Dendritic cell treated with granulocyte-macrophage colony-stimulating factor and Interleukin-4, amounts not matched to agents 40 ng/mL and 50 ng/mL, for 4 days (primary cell): ENCODE measurements around the gene ADGRL3.

ENCODE experiments used
- H3K27ac Mint-ChIP-seq: one replicate; pipeline ENCODE4 v1.8.0; 2022; ENCODE audit warnings: mild to moderate bottlenecking, mixed read lengths
- H3K27me3 Mint-ChIP-seq: one replicate; pipeline ENCODE4 v1.8.0; 2022; ENCODE audit warnings: mild to moderate bottlenecking, mixed read lengths
- H3K36me3 Mint-ChIP-seq: one replicate; pipeline ENCODE4 v1.8.0; 2022; ENCODE audit warnings: low read depth, mixed read lengths
- H3K4me1 Mint-ChIP-seq: one replicate; pipeline ENCODE4 v1.8.0; 2022; ENCODE audit warnings: low read depth, mixed read lengths
- H3K4me3 Mint-ChIP-seq: one replicate; pipeline ENCODE4 v1.8.0; 2022; ENCODE audit warnings: mild to moderate bottlenecking, moderate library complexity, mixed read lengths
- H3K9me3 Mint-ChIP-seq: one replicate; pipeline ENCODE4 v1.8.0; 2022; ENCODE audit warnings: mixed read lengths
- intact Hi-C: fragments of 100-400 bp; cut with micrococcal nuclease; formaldehyde crosslinking; loops from one replicate; pipeline ENCODE4 v1.15.0; 2022

ADGRL3 gene

DNA sequence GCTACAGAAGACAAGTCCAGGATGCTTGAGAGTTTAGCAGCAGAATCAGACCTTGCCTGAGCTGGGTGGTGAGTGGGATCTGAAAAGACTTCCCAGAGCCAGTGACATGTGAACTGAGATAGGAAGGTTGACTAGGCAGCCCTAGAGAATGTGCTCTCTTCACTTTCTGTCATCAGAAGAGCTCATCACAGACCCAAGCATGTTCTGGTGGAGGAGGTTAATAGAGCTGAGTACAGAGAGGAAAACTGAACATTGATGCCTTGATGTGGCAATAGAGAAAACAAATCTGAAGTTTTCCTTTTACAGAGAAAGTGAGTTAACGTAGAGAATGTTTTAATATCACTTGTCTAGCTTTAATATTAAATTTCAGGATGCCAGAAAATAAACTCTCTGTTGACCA lies 17.1 kb downstream of the ADGRL3 start:
- no peaks in the 10 kb centered on the region for H3K9me3 Mint-ChIP-seq
- H3K4me3 Mint-ChIP-seq: no peak overlapping the region
- H3K36me3 Mint-ChIP-seq: no peaks in the 10 kb centered on the region
- intact Hi-C loops: no loop called here
- H3K4me1 Mint-ChIP-seq: no peaks in the 10 kb centered on the region
- H3K27ac Mint-ChIP-seq: no peak overlapping the region
- H3K27me3 Mint-ChIP-seq: peaks cover 3% of the 10 kb centered on the region

DNA sequence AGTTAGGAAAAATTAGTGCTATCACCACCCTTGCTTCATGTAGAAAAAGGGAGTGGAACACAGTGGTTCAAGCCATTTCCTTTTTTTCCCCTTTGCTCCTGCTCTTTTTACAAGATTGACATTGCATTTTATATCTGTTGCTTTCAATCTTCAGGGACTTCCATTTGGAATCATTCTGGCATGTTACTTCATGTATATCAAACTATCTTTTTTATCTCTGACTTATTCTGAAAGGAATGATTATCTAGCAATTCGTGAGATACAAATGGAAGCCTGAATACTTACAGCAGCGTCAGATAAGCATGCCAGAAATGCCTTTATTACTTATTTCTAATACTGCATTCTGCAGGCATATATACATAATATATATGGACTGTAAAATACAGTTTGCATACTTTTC lies 20.4 kb downstream of the ADGRL3 start:
- intact Hi-C loops: no loop called here
- Mint-ChIP-seq H3K27me3 (peaks cover 3% of the 10 kb centered on the region), H3K27ac (no peak overlapping the region), H3K36me3 (no peaks in the 10 kb centered on the region), H3K4me3 (no peak overlapping the region), H3K4me1 (no peaks in the 10 kb centered on the region), H3K9me3 (no peaks in the 10 kb centered on the region)

DNA sequence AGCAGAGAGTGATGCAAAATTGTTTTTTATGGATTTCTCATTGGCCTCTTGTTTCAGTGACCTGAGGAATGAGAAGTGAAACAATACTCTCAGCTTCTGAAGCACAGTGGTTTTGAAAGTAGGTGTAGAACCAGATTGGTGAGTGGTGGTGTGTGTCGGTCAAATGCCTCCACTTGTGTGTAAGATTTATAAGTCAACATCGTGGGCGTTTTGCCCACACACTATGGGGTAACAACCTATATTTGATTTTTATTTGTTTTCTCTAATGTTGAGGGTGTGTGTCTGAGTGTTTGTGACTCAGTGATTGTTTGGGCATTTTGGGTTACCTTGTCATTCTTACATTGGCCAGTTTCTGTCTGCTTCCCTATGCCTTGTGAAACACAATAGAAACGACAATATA lies 23.3 kb downstream of the ADGRL3 start:
- Mint-ChIP-seq H3K9me3 (no peaks in the 10 kb centered on the region), H3K36me3 (no peaks in the 10 kb centered on the region), H3K27me3 (peaks cover 3% of the 10 kb centered on the region), H3K4me3 (no peak overlapping the region), H3K4me1 (no peaks in the 10 kb centered on the region), H3K27ac (no peak overlapping the region)
- intact Hi-C loops: no loop called here

DNA sequence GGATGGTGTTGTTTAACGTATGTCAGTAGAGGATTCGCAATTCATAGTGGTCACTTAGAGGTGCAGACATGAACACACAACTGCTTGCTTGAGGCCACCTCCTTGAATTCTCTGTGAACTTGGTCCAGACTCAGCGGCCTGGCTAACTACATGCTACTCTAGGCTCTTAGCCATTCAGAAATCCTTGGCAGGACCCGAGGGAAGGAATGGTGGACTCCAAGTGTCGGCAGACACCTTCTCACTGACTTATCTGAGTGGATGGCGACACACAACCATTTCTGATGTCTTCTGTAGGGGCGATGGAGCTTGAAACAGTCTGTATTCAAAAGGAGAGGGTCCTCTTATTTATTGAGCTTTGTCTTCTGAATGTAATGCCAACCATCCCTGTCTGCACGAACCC lies 24.4 kb downstream of the ADGRL3 start:
- intact Hi-C loops: no loop called here

DNA sequence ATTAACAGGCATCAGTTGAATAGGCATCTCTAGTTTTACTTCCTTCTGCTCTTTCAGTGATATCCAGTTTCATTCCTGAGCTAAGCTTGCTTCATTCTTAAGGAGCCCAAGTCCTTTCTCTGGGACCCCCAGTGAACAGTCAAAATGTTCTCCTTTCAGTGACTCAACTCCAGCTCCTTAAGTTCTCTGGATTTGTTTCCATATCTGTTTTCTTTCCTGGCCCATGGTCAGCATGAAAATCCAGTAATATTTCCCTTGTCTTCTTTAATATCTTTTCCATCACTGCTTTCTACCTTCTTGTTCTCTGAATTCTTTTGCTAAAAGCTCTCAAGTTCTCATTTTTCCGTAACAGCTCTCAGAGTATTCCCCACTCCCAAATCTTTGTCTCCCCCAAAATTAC lies 25.5 kb downstream of the ADGRL3 start:
- no peaks in the 10 kb centered on the region for H3K4me1 Mint-ChIP-seq

More for the DNA sequence above, 24.4 kb downstream of the ADGRL3 start:
- H3K27ac Mint-ChIP-seq: no peak overlapping the region
- H3K9me3 Mint-ChIP-seq: no peaks in the 10 kb centered on the region
- no peak overlapping the region for H3K4me3 Mint-ChIP-seq
- H3K36me3 Mint-ChIP-seq: no peaks in the 10 kb centered on the region
- no peaks in the 10 kb centered on the region for H3K4me1 Mint-ChIP-seq
- H3K27me3 Mint-ChIP-seq: peaks cover 2% of the 10 kb centered on the region

DNA sequence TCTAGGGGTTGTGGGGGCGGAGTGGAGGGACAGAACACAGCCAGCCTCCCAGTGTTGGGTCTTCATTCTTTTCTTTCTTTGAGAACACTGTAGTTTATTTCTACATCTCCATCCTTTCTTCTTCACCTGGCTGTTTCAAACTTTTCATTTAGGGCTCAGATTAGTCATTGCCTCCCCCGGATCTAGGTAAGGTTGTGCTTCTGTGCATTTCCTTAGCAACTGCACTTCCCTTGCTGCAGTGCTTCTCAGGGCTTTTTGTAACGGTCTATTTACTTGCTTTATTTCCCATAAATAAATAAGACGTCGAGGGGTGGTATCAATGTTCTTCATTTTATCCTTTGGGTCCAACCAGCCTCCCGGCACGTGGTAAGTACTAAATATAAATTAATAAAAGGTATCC lies 31.3 kb downstream of the ADGRL3 start:
- H3K27ac Mint-ChIP-seq: no peak overlapping the region
- no peak overlapping the region for H3K4me3 Mint-ChIP-seq
- peaks cover 8% of the 10 kb centered on the region for H3K9me3 Mint-ChIP-seq

More for the DNA sequence above, 25.5 kb downstream of the ADGRL3 start:
- H3K27ac Mint-ChIP-seq: no peak overlapping the region
- H3K36me3 Mint-ChIP-seq: no peaks in the 10 kb centered on the region
- no peak overlapping the region for H3K4me3 Mint-ChIP-seq
- intact Hi-C loops: no loop called here
- H3K27me3 Mint-ChIP-seq: no peaks in the 10 kb centered on the region
- H3K9me3 Mint-ChIP-seq: no peaks in the 10 kb centered on the region

DNA sequence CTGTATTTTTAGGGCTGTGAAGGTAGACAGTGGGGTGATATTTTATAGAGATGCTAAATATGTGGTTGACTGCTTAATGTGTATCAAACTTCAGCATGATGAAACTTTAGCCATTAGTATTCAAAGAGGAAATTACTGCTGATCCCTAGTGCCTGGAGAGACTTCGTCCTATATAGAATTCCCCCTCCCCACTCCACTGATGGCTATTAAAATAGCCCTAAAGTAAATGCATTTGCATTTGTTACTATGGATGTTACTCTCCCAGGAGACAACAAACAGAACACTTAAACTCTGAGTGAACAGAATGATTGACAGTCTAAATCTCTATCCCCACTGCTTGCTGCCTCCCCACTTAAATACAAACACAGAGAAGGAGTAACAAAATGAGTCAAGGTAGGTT lies 39.1 kb downstream of the ADGRL3 start:
- peaks cover 2% of the 10 kb centered on the region for H3K9me3 Mint-ChIP-seq
- no peaks in the 10 kb centered on the region for H3K27me3 Mint-ChIP-seq
- intact Hi-C loops: no loop called here
- H3K4me1 Mint-ChIP-seq: no peaks in the 10 kb centered on the region
- H3K36me3 Mint-ChIP-seq: no peaks in the 10 kb centered on the region
- H3K27ac Mint-ChIP-seq: no peak overlapping the region
- no peak overlapping the region for H3K4me3 Mint-ChIP-seq

More for the DNA sequence above, 31.3 kb downstream of the ADGRL3 start:
- Mint-ChIP-seq H3K4me1 (no peaks in the 10 kb centered on the region), H3K27me3 (no peaks in the 10 kb centered on the region), H3K36me3 (no peaks in the 10 kb centered on the region)
- intact Hi-C loops: no loop called here

DNA sequence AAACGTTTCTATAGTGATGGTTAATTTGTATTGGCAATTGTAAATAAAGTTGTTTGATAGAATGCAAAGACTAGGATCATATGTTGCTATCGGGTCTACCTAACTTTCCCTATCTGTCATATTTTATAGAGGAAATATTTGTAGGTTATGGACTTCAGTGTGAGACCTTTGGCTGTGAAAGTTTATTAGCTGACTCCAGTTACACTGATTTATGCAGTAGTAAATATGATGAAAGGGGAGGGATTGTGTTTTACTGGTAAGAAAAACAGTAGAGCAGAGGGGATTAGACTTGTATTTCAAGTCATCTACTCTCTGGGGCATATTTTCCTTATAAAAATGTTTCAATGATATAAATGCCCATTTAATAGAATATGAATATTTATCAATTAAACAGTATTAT lies 43.8 kb downstream of the ADGRL3 start:
- no peaks in the 10 kb centered on the region for H3K9me3 Mint-ChIP-seq
- no peak overlapping the region for H3K4me3 Mint-ChIP-seq
- H3K36me3 Mint-ChIP-seq: no peaks in the 10 kb centered on the region
- no peaks in the 10 kb centered on the region for H3K4me1 Mint-ChIP-seq
- H3K27me3 Mint-ChIP-seq: no peaks in the 10 kb centered on the region
- intact Hi-C loops: no loop called here
- H3K27ac Mint-ChIP-seq: no peak overlapping the region

DNA sequence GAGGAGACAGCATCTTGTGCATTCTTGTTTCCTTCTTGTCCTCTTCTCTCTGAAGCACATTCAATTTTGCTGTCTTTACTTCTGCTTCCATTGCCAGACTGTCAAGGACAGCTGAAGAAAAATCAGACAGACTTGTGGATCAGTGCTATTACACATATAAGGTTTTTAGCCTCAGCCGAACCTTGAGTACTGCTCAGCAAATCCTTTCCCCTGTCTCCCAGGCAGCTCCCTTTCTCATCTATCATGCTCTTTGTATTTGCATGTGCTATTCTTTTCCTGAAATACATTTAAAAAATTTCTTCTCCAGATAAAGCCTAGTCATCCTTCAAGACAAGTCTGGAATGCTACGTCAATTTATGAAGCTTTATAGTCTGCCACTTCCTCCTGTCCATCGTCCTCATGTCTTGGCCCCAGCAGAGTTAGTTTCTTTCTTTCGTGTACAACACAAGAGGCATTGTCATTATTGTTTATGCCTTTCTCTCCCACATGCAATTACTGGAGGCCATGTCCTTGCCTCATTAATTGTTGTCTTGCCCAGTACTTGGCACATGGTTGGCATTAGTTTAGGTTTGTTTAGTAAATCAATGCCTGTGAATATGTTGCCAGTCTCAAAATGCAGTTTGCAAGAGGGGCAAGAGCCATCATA lies 45.1 kb downstream of the ADGRL3 start:
- no peaks in the 10 kb centered on the region for H3K4me1 Mint-ChIP-seq
- no peaks in the 10 kb centered on the region for H3K27me3 Mint-ChIP-seq
- intact Hi-C loops: no loop called here
- no peak overlapping the region for H3K27ac Mint-ChIP-seq
- H3K4me3 Mint-ChIP-seq: no peak overlapping the region
- no peaks in the 10 kb centered on the region for H3K36me3 Mint-ChIP-seq
- no peaks in the 10 kb centered on the region for H3K9me3 Mint-ChIP-seq

DNA sequence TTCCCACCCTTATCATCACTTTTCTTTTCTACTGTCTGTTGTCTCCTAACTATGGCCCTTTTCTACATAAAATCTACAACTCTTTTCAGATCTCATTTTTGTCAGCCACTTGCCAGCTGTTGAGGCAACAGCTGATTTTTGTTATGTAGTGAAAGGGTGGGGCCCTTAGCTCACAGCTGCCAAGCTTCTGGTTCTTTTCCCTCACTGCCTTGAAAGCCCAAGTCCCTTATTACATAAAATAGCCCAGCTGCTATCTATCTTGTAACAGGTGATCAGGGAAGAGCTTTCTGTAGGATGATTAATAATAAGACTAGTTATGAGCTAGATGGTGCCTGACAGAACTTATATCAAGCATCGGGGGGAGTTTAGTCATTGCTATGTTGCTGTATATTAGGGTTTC lies 45.9 kb downstream of the ADGRL3 start:
- Mint-ChIP-seq H3K4me3 (no peak overlapping the region), H3K9me3 (no peaks in the 10 kb centered on the region), H3K27me3 (no peaks in the 10 kb centered on the region), H3K4me1 (no peaks in the 10 kb centered on the region), H3K36me3 (no peaks in the 10 kb centered on the region), H3K27ac (no peak overlapping the region)
- intact Hi-C loops: no loop called here

DNA sequence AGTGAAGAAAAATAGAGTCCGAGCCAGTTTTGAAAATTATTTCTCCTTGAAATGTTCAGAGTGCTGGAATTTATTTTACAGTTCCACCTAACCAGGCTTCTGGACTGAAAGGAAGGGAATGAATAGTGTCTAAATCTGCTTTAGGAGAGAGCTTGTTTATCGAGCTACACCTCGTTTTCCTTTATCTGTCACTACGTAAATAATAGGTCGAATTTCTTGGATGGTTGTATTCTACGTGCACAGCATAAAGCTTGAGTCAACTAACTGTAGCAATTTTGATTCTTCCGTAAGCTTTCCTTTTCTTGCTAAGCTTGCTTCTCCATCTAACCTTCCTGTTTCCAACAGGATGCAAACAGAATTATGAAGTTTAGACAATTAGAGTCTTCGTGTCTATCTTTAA lies 48.6 kb downstream of the ADGRL3 start:
- Mint-ChIP-seq H3K4me1 (no peaks in the 10 kb centered on the region), H3K27me3 (no peaks in the 10 kb centered on the region), H3K4me3 (no peak overlapping the region), H3K36me3 (no peaks in the 10 kb centered on the region), H3K27ac (no peak overlapping the region), H3K9me3 (no peaks in the 10 kb centered on the region)
- intact Hi-C loops: no loop called here

DNA sequence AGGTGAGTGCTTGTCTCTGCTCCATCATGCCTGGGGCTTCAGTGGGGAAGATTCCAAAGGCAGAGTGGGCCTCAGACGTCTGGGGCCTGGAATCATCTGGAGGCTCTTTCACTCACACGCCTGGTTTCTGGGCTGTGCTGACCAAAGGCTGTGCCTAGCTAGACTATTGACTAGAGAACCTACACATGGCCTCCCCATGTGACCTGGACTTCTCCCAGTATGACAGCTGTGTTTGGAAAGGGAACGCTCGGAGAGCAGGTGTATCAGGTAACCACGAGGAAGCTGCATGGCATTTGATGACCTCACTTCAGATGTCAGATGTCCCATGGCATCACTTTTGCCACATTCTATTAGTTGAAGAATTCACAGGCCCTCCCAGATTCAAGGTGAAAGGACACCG lies 51.0 kb downstream of the ADGRL3 start:
- H3K4me1 Mint-ChIP-seq: no peaks in the 10 kb centered on the region
- no peaks in the 10 kb centered on the region for H3K36me3 Mint-ChIP-seq
- no peaks in the 10 kb centered on the region for H3K27me3 Mint-ChIP-seq
- H3K9me3 Mint-ChIP-seq: no peaks in the 10 kb centered on the region
- H3K27ac Mint-ChIP-seq: no peak overlapping the region
- intact Hi-C loops: no loop called here
- H3K4me3 Mint-ChIP-seq: no peak overlapping the region

DNA sequence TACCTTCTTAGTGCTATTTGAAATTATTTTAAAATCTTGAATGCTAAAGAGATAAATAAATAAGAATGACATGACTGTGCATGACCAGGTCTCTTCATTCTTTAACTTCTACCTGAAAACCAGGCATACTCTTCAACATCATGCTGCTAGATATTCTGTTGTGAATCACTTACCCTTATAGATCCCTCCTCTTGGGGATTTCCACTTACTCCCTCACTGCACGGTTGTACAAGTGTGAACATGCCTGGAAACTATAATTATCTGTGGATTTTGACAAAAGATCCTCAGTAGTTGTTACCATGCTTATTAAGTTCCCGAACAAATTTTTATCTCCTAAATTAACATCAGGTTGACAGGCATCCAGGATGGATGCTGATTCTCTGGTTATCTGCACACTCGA lies 54.3 kb downstream of the ADGRL3 start:
- intact Hi-C loops: no loop called here
- H3K9me3 Mint-ChIP-seq: no peaks in the 10 kb centered on the region
- H3K4me3 Mint-ChIP-seq: no peak overlapping the region
- no peaks in the 10 kb centered on the region for H3K4me1 Mint-ChIP-seq
- H3K36me3 Mint-ChIP-seq: no peaks in the 10 kb centered on the region
- H3K27me3 Mint-ChIP-seq: no peaks in the 10 kb centered on the region
- H3K27ac Mint-ChIP-seq: no peak overlapping the region

DNA sequence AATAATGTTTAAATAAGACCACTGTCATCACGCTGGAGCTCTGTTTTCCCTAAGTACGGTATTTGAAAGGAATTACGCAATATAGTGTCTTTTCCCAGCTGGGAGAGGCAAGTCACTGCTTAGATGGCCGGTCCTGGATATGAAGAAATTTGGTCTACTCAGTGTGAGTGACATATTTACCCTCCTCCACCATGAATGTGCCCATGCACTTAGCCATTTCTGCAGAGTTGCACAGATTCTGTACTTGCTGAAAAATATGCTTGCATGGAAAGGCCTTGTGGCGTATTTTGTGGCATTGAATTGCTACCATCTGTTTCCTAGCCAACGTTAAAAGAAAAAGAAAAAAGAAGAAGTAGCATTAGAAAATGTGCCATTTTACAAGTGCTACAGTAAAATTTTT lies 73.1 kb downstream of the ADGRL3 start:
- H3K4me1 Mint-ChIP-seq: peaks cover 9% of the 10 kb centered on the region
- H3K36me3 Mint-ChIP-seq: no peaks in the 10 kb centered on the region
- intact Hi-C loops: no loop called here
- H3K9me3 Mint-ChIP-seq: no peaks in the 10 kb centered on the region
- no peaks in the 10 kb centered on the region for H3K27me3 Mint-ChIP-seq
- no peak overlapping the region for H3K4me3 Mint-ChIP-seq
- no peak overlapping the region for H3K27ac Mint-ChIP-seq

DNA sequence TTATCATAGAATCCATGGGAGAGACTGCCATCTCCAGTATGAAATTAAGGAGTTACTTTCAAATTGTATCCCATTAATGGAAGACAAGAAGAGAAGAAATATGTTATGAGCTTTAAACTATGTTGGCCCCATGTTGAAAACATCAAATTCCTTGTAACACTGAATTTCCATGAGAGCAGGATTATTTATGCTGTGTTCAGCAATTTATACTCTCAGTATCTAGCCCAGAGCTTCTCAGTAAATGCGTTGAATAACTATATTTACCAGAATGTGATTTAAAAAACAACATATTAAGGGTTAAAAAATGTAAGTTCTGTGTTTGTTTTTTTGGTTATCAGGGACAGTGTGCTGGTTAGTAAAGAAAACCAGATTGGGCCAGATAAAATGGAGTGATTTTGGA lies 74.2 kb downstream of the ADGRL3 start:
- intact Hi-C loops: no loop called here
- Mint-ChIP-seq H3K4me3 (no peak overlapping the region), H3K27me3 (no peaks in the 10 kb centered on the region), H3K4me1 (peaks cover 9% of the 10 kb centered on the region), H3K36me3 (no peaks in the 10 kb centered on the region), H3K27ac (no peak overlapping the region), H3K9me3 (no peaks in the 10 kb centered on the region)
